ENCODE data around the gene HMGA1.

- TF ChIP-seq CTCF (IDR thresholded peaks at IDR 0.05 in 2 of 3, conservative IDR thresholded peaks at IDR 0.05 in 1 of 3; ENCODE audit: control insufficient read depth in 2 of 3, extremely low read depth in 1 of 3, insufficient read depth in 1 of 3, low read depth in 3 of 3, low read length in 3 of 3) = no peak
- no peak for TF ChIP-seq RAD51 (IDR thresholded peaks at IDR 0.05)
- no peak for TF ChIP-seq SMARCA5 (IDR thresholded peaks at IDR 0.05)
- no peak for TF ChIP-seq LARP7 (IDR thresholded peaks at IDR 0.05)
- no peak for TF ChIP-seq FOXM1 (IDR thresholded peaks at IDR 0.05; ENCODE audit: low read depth, low read length)
- TF ChIP-seq ZNF592 (IDR thresholded peaks at IDR 0.05) = no peak
- no peak for TF ChIP-seq PAX5 (IDR thresholded peaks at IDR 0.05; ENCODE audit: borderline replicate concordance, low read depth, low read length)
- no peak for TF ChIP-seq HDAC2 (IDR thresholded peaks at IDR 0.05)
- TF ChIP-seq SMC3 (IDR thresholded peaks at IDR 0.05; ENCODE audit: borderline replicate concordance, low read length) = no peak
- TF ChIP-seq ETV6 (conservative IDR thresholded peaks at IDR 0.05 in 1 of 2, IDR thresholded peaks at IDR 0.05 in 1 of 2; ENCODE audit: borderline replicate concordance in 1 of 2, low read depth in 1 of 2) = no peak
- TF ChIP-seq ELK1 (IDR thresholded peaks at IDR 0.05; ENCODE audit: low read depth, low read length) = no peak
Observed at GRCh38 chr6:34249469-34250261, 13.0 kb downstream of the HMGA1 start.

Measured in GM12878 (cell line).